GM18502 (cell line): ENCODE results near the gene FMN2.

Experiments used
- ATAC-seq: cut with Tn5 transposase; IDR thresholded peaks from one replicate; pipeline ENCODE4 v1.9.1; 2021; ENCODE audit warnings: mild to moderate bottlenecking; ENCODE audit not compliant: unreplicated experiment, poor library complexity

The FMN2 gene

GRCh38 chr1:240094041-240094722, 2.5 kb downstream of the FMN2 start:
- ATAC-seq = no peak

GRCh38 chr1:240096974-240097373, 5.3 kb downstream of the FMN2 start:
- ATAC-seq = no peak

- ATAC-seq = no peak
Measured at GRCh38 chr1:240098534-240098933, 6.9 kb downstream of the FMN2 start.

GRCh38 chr1:240099329-240099728, 7.6 kb downstream of the FMN2 start:
- no peak for ATAC-seq

GRCh38 chr1:240099748-240100147, 8.1 kb downstream of the FMN2 start:
- no peak for ATAC-seq

GRCh38 chr1:240100371-240100934, 8.8 kb downstream of the FMN2 start:
- no peak for ATAC-seq

- ATAC-seq = no peak
Measured at GRCh38 chr1:240101306-240101705, 9.6 kb downstream of the FMN2 start.

GRCh38 chr1:240101737-240102136, 10.1 kb downstream of the FMN2 start:
- no peak for ATAC-seq

GRCh38 chr1:240104672-240105071, 13.0 kb downstream of the FMN2 start:
- no peak for ATAC-seq

- no peak for ATAC-seq
Measured at GRCh38 chr1:240107058-240107684, 15.5 kb downstream of the FMN2 start.

- no peak for ATAC-seq
Measured at GRCh38 chr1:240109130-240109529, 17.4 kb downstream of the FMN2 start.

GRCh38 chr1:240109920-240110636, 18.4 kb downstream of the FMN2 start:
- ATAC-seq = no peak

- no peak for ATAC-seq
Measured at GRCh38 chr1:240111558-240111957, 19.9 kb downstream of the FMN2 start.

GRCh38 chr1:240114222-240114621, 22.5 kb downstream of the FMN2 start:
- no peak for ATAC-seq

- no peak for ATAC-seq
Measured at GRCh38 chr1:240115831-240116230, 24.1 kb downstream of the FMN2 start.

- ATAC-seq = no peak
Measured at GRCh38 chr1:240116831-240117769, 25.4 kb downstream of the FMN2 start.

GRCh38 chr1:240117930-240118329, 26.2 kb downstream of the FMN2 start:
- no peak for ATAC-seq

GRCh38 chr1:240122639-240123613, 31.2 kb downstream of the FMN2 start:
- no peak for ATAC-seq

GRCh38 chr1:240126821-240127220, 35.1 kb downstream of the FMN2 start:
- ATAC-seq = no peak
